H9 (cell line): ENCODE measurements around the gene KIF6. TPM values are rescaled to one million over a fixed set of nuclear protein-coding genes. Genes with fewer than 3 reads are reported as not detected.
A peak's percentile ranks its signal among the peaks of the same experiment; 100 is the strongest.

Experiments
- DNase-seq: peaks from one replicate; pipeline ENCODE4 v3.0.0-alpha.2; 2017
- H2AFZ ChIP-seq: one replicate; pipeline ENCODE4 v1.6.1; 2013; ENCODE audit warnings: mild to moderate bottlenecking, low read length, control low read depth, moderate library complexity
- H2AK5ac ChIP-seq: 2 replicates; pipeline ENCODE4 v1.6.1; 2013; ENCODE audit warnings: low read length, control low read depth, mixed read lengths; ENCODE audit not compliant: insufficient read length
- H2BK120ac ChIP-seq: one replicate; pipeline ENCODE4 v1.6.1; 2013; ENCODE audit warnings: low read depth, mild to moderate bottlenecking, low read length, control low read depth, inconsistent platforms; ENCODE audit not compliant: poor library complexity, severe bottlenecking
- H2BK12ac ChIP-seq: 2 replicates; pipeline ENCODE4 v1.6.1; 2013; ENCODE audit warnings: low read length, control low read depth, mixed read lengths, low read depth; ENCODE audit not compliant: insufficient read length
- H2BK15ac ChIP-seq: 2 replicates; pipeline ENCODE4 v1.6.1; 2013; ENCODE audit warnings: low read depth, low read length, control low read depth
- H2BK20ac ChIP-seq: one replicate; pipeline ENCODE4 v1.6.1; 2013; ENCODE audit warnings: low read depth, mild to moderate bottlenecking, low read length, control low read depth, inconsistent platforms; ENCODE audit not compliant: poor library complexity, severe bottlenecking
- H2BK5ac ChIP-seq: 2 replicates; pipeline ENCODE4 v1.6.1; 2013; ENCODE audit warnings: low read length, control low read depth, mixed read lengths; ENCODE audit not compliant: insufficient read length
- H3K14ac ChIP-seq: 2 replicates; pipeline ENCODE4 v1.6.1; 2013; ENCODE audit warnings: low read length, control low read depth; ENCODE audit not compliant: insufficient read depth
- H3K18ac ChIP-seq: 2 replicates; pipeline ENCODE4 v1.6.1; 2013; ENCODE audit warnings: low read depth, mild to moderate bottlenecking, mixed read lengths, low read length, control low read depth; ENCODE audit not compliant: insufficient read length
- H3K23ac ChIP-seq: 2 replicates; pipeline ENCODE4 v1.6.1; 2013; ENCODE audit warnings: low read length, control low read depth, mixed read lengths, low read depth; ENCODE audit not compliant: insufficient read length
- H3K23me2 ChIP-seq: 2 replicates; pipeline ENCODE4 v1.6.1; 2013; ENCODE audit warnings: low read depth, mild to moderate bottlenecking, mixed read lengths, low read length, control low read depth; ENCODE audit not compliant: insufficient read length, poor library complexity, severe bottlenecking
- H3K27ac ChIP-seq: 2 replicates; pipeline ENCODE4 v1.5.1; 2013; ENCODE audit warnings: low read length, control low read depth, mixed read lengths, low read depth; ENCODE audit not compliant: insufficient read length
- H3K27me3 ChIP-seq: 2 replicates; pipeline ENCODE4 v1.6.1; 2013; ENCODE audit warnings: low read length, control low read depth, inconsistent platforms; ENCODE audit not compliant: insufficient read depth
- H3K4ac ChIP-seq: 2 replicates; pipeline ENCODE4 v1.6.1; 2013; ENCODE audit warnings: low read depth, mild to moderate bottlenecking, control low read depth, inconsistent platforms, low read length, moderate library complexity
- H3K4me1 ChIP-seq: 2 replicates; pipeline ENCODE4 v1.6.1; 2013; ENCODE audit warnings: low read length, control low read depth, inconsistent platforms; ENCODE audit not compliant: insufficient read depth
- H3K4me2 ChIP-seq: 2 replicates; pipeline ENCODE4 v1.6.1; 2013; ENCODE audit warnings: low read length, control low read depth, mixed read lengths; ENCODE audit not compliant: insufficient read length, insufficient read depth
- H3K56ac ChIP-seq: 2 replicates; pipeline ENCODE4 v1.6.1; 2013; ENCODE audit warnings: low read depth, mild to moderate bottlenecking, mixed read lengths, low read length, control low read depth; ENCODE audit not compliant: insufficient read length
- H3K79me1 ChIP-seq: 2 replicates; pipeline ENCODE4 v1.6.1; 2013; ENCODE audit warnings: low read depth, mild to moderate bottlenecking, moderate library complexity, low read length, control low read depth, inconsistent platforms; ENCODE audit not compliant: insufficient read depth, poor library complexity, severe bottlenecking
- H3K79me2 ChIP-seq: 2 replicates; pipeline ENCODE4 v1.6.1; 2013; ENCODE audit warnings: low read length, control low read depth, inconsistent platforms; ENCODE audit not compliant: insufficient read depth
- H3K9ac ChIP-seq: 2 replicates; pipeline ENCODE4 v1.6.1; 2013; ENCODE audit warnings: low read length, control low read depth, mixed read lengths; ENCODE audit not compliant: insufficient read length; ENCODE audit errors: extremely low read depth
- H3K9me3 ChIP-seq: one replicate; pipeline ENCODE4 v1.6.1; 2013; ENCODE audit warnings: low read depth, low read length, inconsistent platforms; ENCODE audit not compliant: control insufficient read depth
- H3T11ph ChIP-seq: one replicate; pipeline ENCODE4 v1.6.1; 2013; ENCODE audit warnings: mild to moderate bottlenecking, low read length, control low read depth, inconsistent platforms
- H4K20me1 ChIP-seq: one replicate; pipeline ENCODE4 v1.6.1; 2013; ENCODE audit not compliant: control insufficient read depth, insufficient read length, insufficient read depth
- H4K5ac ChIP-seq: 2 replicates; pipeline ENCODE4 v1.6.1; 2013; ENCODE audit warnings: low read depth, mild to moderate bottlenecking, mixed read lengths, low read length, control low read depth; ENCODE audit not compliant: insufficient read length
- H4K8ac ChIP-seq: replicated peaks from 2 replicates; pipeline ENCODE4 v1.6.1; 2013; ENCODE audit warnings: low read length, control low read depth, mixed read lengths, low read depth; ENCODE audit not compliant: insufficient read length
- H4K91ac ChIP-seq: 2 replicates; pipeline ENCODE4 v1.6.1; 2013; ENCODE audit warnings: low read depth, mild to moderate bottlenecking, moderate library complexity, mixed read lengths, low read length, control low read depth; ENCODE audit not compliant: insufficient read length
- H3K27ac Mint-ChIP-seq, 3 experiments: 2 replicates in 2 of 3; 3 replicates in 1 of 3; pipeline ENCODE4 v1.8.0; 2020 to 2021; ENCODE audit warnings: mixed read lengths in 3 of 3, mild to moderate bottlenecking in 1 of 3, moderate library complexity in 1 of 3
- H3K27me3 Mint-ChIP-seq: 2 replicates; pipeline ENCODE4 v1.8.0; 2021; ENCODE audit warnings: low read depth, mild to moderate bottlenecking, moderate library complexity, mixed read lengths
- H3K36me3 Mint-ChIP-seq, 3 experiments: 2 replicates in 2 of 3; 3 replicates in 1 of 3; pipeline ENCODE4 v1.8.0; 2020 to 2021; ENCODE audit warnings: low read depth in 3 of 3, mixed read lengths in 3 of 3; ENCODE audit not compliant: insufficient read depth in 1 of 3
- H3K4me1 Mint-ChIP-seq, 2 experiments: 2 replicates each; pipeline ENCODE4 v1.8.0; 2020; ENCODE audit warnings: mixed read lengths in 2 of 2
- H3K4me3 Mint-ChIP-seq, 2 experiments: 2 replicates in 1 of 2; 3 replicates in 1 of 2; pipeline ENCODE4 v1.8.0; 2020 to 2021; ENCODE audit warnings: mild to moderate bottlenecking in 2 of 2, mixed read lengths in 2 of 2, moderate library complexity in 1 of 2
- H3K9me3 Mint-ChIP-seq, 2 experiments: 2 replicates in 1 of 2; 3 replicates in 1 of 2; pipeline ENCODE4 v1.8.0; 2020; ENCODE audit warnings: mild to moderate bottlenecking in 2 of 2, mixed read lengths in 2 of 2, moderate library complexity in 1 of 2
- WGBS: extraction: QIAGEN DNeasy Blood & Tissue Kit; methylation state at CpG from one replicate; pipeline ENCODE4 v1.1.7; 2013; ENCODE audit warnings: missing lambda C conversion rate, low lambda C conversion rate, mixed read lengths; ENCODE audit not compliant: insufficient read length; ENCODE audit errors: extremely low coverage; 5-methylcytosine and 5-hydroxymethylcytosine counted together
- total RNA-seq: library from RNA; stranded (reverse); gene quantifications from 2 replicates; pipeline ENCODE4 v1.2.1, GENCODE V29; 2021
- TF ChIP-seq, protein P1 (sequence below): fragments of 200-600 bp; sonication (generic); conservative IDR thresholded peaks from 3 replicates; pipeline ENCODE4 v1.8.0; 2021; ENCODE audit warnings: antibody characterized with exemption, mild to moderate bottlenecking

The KIF6 gene
- total RNA-seq, 1 experiment from 2014 or later, result 0.63 TPM

DNA sequence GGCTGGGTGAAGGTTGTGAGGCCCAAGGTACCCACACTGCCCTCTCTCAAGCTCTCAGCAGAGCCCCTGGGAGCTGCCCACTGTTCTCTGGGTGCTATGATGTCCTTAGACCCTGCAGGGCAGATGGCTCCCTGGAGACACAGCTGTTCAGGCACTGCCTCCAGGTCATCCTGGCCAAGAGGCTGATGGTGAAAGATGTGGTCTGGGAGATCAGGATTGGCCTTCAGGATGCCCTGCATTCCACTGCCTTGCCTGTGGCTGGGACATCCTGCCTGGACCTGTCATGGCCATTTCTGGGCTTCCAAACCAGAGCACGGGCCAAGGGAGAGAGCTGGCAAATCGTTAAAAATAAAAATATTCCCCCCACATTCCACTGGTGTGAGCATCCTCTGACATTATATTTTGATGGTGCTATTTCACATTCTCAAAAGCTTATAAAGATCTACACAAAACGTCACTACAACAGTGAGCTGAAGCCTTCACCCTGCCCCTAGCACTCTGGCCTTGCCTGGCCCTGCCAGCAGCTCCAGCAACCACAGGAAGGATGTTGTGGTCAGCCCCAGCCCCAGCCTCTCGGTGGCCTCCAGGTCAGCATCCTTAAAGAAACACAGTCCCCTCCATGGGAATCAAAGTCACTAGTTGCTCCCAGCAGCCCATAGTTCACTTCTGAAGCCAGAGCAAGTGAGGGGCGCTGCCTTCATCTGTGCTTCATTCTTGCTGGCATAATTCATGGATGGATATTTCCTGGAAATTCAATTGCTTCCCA, 389.2 kb downstream of the KIF6 start:
- Histone ChIP-seq H2BK12ac (no peak overlapping the region), H2AK5ac (no peak overlapping the region), H2BK5ac (no peak overlapping the region), H3K18ac (no peak overlapping the region), H3K4me2 (no peak overlapping the region), H3K9me3 (no peaks in the 10 kb centered on the region), H2BK120ac (no peak overlapping the region), H3K4me1 (no peaks in the 10 kb centered on the region; the same call in 1 of the 2 replicates), H3K79me2 (no peaks in the 10 kb centered on the region), H4K5ac (no peak overlapping the region), H3K4ac (no peak overlapping the region), H3K23me2 (no peaks in the 10 kb centered on the region), H4K91ac (no peak overlapping the region), H2BK20ac (no peak overlapping the region), H4K8ac (no peak overlapping the region), H3K23ac (no peak overlapping the region), H2BK15ac (no peak overlapping the region), H3K27ac (no peak overlapping the region), H3K14ac (no peak overlapping the region), H3K79me1 (no peaks in the 10 kb centered on the region), H3K56ac (no peak overlapping the region), H3K9ac (no peak overlapping the region), H4K20me1 (no peaks in the 10 kb centered on the region), H2AFZ (no peak overlapping the region), H3K27me3 (no peaks in the 10 kb centered on the region), H3T11ph (no peak overlapping the region)
- Mint-ChIP-seq H3K4me1 (peaks cover 12 to 26% of the 10 kb centered on the region in 2 experiments), H3K36me3 (no peaks in the 10 kb centered on the region), H3K4me3 (no peak overlapping the region), H3K9me3 (no peaks in the 10 kb centered on the region), H3K27me3 (peaks cover 22% of the 10 kb centered on the region), H3K27ac (peak overlapping the region in 2 of 3 experiments; percentile 22 to 75; a peak in 1 of 7 replicates)
- TF ChIP-seq, protein P1, sequence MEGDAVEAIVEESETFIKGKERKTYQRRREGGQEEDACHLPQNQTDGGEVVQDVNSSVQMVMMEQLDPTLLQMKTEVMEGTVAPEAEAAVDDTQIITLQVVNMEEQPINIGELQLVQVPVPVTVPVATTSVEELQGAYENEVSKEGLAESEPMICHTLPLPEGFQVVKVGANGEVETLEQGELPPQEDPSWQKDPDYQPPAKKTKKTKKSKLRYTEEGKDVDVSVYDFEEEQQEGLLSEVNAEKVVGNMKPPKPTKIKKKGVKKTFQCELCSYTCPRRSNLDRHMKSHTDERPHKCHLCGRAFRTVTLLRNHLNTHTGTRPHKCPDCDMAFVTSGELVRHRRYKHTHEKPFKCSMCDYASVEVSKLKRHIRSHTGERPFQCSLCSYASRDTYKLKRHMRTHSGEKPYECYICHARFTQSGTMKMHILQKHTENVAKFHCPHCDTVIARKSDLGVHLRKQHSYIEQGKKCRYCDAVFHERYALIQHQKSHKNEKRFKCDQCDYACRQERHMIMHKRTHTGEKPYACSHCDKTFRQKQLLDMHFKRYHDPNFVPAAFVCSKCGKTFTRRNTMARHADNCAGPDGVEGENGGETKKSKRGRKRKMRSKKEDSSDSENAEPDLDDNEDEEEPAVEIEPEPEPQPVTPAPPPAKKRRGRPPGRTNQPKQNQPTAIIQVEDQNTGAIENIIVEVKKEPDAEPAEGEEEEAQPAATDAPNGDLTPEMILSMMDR, result no peak
- whole genome bisulfite sequencing, result no CpG with 5 or more reads among the region's 5 CpGs
- no peak for DNase-seq
